Type B pancreatic cell (in vitro differentiated cells): Measurements from ENCODE around the gene MYOT. TPM values are rescaled to one million over a fixed set of nuclear protein-coding genes. Genes with fewer than 3 reads are reported as not detected.

Source experiments
- DNase-seq: peaks from one replicate; pipeline ENCODE4 v3.0.0; 2021; ENCODE audit warnings: mixed read lengths; ENCODE audit not compliant: unreplicated experiment; ENCODE audit errors: extremely low spot score
- H3K27ac Mint-ChIP-seq: 2 replicates; pipeline ENCODE4 v1.8.0; 2021; ENCODE audit warnings: mild to moderate bottlenecking, mixed read lengths
- H3K27me3 Mint-ChIP-seq: 2 replicates; pipeline ENCODE4 v1.8.0; 2021; ENCODE audit warnings: mixed read lengths
- H3K36me3 Mint-ChIP-seq: 2 replicates; pipeline ENCODE4 v1.8.0; 2021; ENCODE audit warnings: mixed read lengths
- H3K4me1 Mint-ChIP-seq: one replicate; pipeline ENCODE4 v1.8.0; 2021; ENCODE audit warnings: mixed read lengths; ENCODE audit not compliant: unreplicated experiment
- H3K4me3 Mint-ChIP-seq: 2 replicates; pipeline ENCODE4 v1.8.0; 2021; ENCODE audit warnings: mild to moderate bottlenecking, mixed read lengths
- H3K9me3 Mint-ChIP-seq: 2 replicates; pipeline ENCODE4 v1.8.0; 2021; ENCODE audit warnings: mixed read lengths
- CTCF ChIP-seq: fragments of 200-600 bp; sonication (generic); conservative IDR thresholded peaks from 2 replicates; pipeline ENCODE4 v1.5.0; 2021; ENCODE audit warnings: antibody characterized with exemption, mild to moderate bottlenecking
- total RNA-seq: library from RNA; stranded (reverse); gene quantifications from 2 replicates; pipeline ENCODE4 v1.2.1, GENCODE V29; 2021; ENCODE audit warnings: low replicate concordance

MYOT gene
- total RNA-seq, 1 donor from 2014 or later: 0.56 TPM

GRCh38 chr5:137933491-137933911, 65.8 kb downstream of the MYOT start:
- no peak for DNase-seq
- peaks cover 12% of the 10 kb centered on the region for H3K36me3 Mint-ChIP-seq
- H3K4me3 Mint-ChIP-seq: no peak overlapping the region
- peaks cover 13% of the 10 kb centered on the region for H3K4me1 Mint-ChIP-seq
- H3K27me3 Mint-ChIP-seq: no peaks in the 10 kb centered on the region
- no peak for TF ChIP-seq CTCF
- H3K27ac Mint-ChIP-seq: no peak overlapping the region
- H3K9me3 Mint-ChIP-seq: no peaks in the 10 kb centered on the region

DNA sequence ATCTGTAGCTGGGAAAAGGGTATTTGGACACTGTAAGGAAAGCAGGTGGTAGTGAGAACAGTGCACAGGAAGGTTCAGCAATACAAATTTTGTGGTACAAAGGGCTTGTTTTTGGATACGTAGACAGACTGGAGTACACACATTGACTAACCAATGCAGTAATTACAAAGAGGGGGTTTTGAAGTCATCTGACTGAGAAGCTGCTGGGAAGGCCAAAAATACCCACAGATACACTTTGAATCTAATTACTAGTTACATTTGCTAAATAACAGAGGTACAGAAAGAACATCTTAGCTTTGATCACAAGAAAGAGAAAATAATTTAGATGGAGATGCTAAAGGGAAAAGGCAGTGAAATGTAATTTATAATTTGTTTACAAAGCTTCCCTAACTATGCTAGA, 67.5 kb downstream of the MYOT start:
- TF ChIP-seq CTCF: no peak
- Mint-ChIP-seq H3K4me1 (peaks cover 13% of the 10 kb centered on the region), H3K27ac (no peak overlapping the region), H3K9me3 (no peaks in the 10 kb centered on the region), H3K27me3 (no peaks in the 10 kb centered on the region), H3K4me3 (no peak overlapping the region), H3K36me3 (peaks cover 25% of the 10 kb centered on the region)
- no peak for DNase-seq

- H3K27ac Mint-ChIP-seq: no peak overlapping the region
- no peaks in the 10 kb centered on the region for H3K27me3 Mint-ChIP-seq
- no peak for DNase-seq
- peaks cover 13% of the 10 kb centered on the region for H3K4me1 Mint-ChIP-seq
- H3K4me3 Mint-ChIP-seq: no peak overlapping the region
- H3K36me3 Mint-ChIP-seq: peaks cover 28% of the 10 kb centered on the region
- H3K9me3 Mint-ChIP-seq: no peaks in the 10 kb centered on the region
- no peak for TF ChIP-seq CTCF
Measured at GRCh38 chr5:137935694-137936093, 68.0 kb downstream of the MYOT start.

Other genes starting within 250 kb of the MYOT start
- gene KLHL3, start 131.8 kb upstream of the MYOT start, total RNA-seq: 7.5 and 9.7 TPM in 2 replicates
- 50.4 and 67.0 TPM in 2 replicates for gene HNRNPA0, start 113.5 kb upstream of the MYOT start, total RNA-seq
- gene PKD2L2, start 21.6 kb downstream of the MYOT start, total RNA-seq: not detected in 2 replicates
- 39.6 and 40.3 TPM in 2 replicates for gene FAM13B, start 165.2 kb downstream of the MYOT start, total RNA-seq
- not detected in 2 replicates for gene WNT8A, start 216.2 kb downstream of the MYOT start, total RNA-seq